CD4-positive, alpha-beta T cell treated with Interleukin-4 for 4 hours (primary cell): ENCODE measurements around the gene FSTL3.

Source experiments
- DNase-seq: peaks from one replicate; pipeline ENCODE4 v3.0.0-alpha.2; 2020

The FSTL3 gene

GRCh38 chr19:645912-646778 lies 30.0 kb upstream of the FSTL3 start:
- DNase-seq, result no peak

GRCh38 chr19:646779-647565 lies 29.2 kb upstream of the FSTL3 start:
- DNase-seq, result no peak

DNA sequence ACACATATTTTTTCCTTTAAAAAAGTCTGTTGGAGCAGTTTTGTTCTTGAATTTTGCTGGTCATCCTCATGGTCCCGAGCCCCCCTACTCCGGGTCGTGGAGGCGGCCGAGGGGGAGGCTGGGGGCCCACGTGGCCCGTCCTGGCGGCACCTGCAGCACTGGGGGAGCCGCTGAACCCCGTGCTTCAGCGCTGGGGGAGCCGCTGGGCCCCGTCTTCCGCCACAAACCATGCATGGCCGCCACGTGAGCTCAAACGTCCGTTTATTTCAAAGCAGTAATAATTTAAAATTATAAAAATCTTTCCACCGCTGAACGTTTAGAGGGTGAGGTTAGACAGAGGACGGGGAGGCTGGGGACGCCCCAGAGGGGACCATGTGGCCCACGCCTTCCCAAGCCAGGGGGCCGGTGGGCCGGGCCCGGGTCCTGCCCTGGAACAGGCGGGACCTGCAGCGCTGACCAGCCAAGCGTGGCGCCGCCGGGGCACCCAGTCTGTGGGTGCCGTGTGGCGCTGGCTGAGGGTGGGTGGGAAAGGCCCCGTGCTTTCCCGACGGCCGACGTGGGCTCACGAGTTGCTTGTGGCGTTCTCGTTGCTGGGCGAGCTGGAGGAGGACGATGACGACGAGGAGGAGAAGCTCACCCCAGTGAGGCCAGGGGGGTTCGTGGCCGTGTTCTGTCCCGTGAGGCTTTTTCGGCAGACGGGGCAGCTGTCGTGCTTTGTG lies 28.5 kb upstream of the FSTL3 start:
- DNase-seq, result no peak

DNA sequence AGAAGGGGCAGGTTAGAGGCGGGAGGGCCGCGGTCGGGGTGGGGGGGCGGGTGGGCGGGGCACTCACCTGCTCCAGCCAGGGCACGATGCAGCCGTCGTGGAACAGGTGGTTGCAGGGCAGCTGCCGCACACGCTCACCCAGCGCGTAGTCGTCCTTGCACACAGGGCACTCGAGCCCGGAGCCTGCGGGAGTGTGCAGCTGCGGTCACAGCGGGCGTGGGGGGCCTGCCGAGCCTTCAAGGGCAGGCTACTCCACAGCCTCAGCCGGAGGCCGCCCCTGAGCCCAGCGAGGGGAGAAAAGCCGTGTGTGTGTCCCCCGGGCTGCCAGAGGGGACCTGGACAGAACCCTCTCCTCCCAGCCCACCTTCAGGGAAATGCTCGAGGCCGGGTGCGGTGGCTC lies 27.9 kb upstream of the FSTL3 start:
- DNase-seq, result no peak

DNA sequence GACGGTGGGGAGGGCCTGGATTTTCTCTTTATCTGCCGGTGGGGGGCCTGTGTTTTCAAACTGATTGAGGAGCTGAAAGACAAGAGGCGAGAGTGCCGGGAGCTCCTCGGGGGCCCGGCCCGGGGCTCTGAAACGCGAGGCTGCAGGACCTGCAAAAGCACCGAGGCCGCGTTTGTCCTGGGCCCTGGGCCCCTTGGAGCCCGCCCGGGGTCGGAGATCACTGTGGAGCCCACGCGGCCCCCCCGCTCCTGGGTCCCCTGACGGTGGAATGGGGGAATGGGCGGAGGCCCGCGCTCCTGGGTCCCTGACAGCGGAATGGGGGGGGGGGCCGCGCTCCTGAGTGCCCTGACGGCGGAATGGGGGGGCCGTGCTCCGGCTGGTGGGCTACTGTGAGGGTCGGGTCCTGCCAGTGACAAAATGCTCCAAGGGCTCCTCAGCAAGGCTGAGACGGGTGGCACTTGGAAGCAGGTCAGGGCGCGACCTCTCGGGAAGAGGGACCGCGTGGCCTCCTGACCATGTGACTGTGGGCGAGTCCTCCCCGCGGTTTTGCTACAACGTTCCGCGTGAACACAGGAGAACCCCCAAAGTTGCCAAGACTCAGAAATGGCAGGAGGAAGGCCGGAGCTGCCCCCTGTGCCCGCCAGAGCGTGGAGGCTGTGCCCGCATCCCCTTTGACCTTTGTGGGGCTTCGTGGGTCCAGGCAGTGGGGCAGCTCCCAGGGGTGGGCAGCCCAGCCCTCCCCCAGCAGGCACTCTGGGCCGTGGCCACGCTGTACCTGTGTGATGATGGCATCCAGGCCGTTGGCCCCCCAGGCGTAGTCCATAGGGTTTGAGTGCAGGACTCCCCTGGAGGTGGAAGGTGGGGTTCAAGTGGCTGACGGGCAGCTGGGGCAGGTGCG lies 27.0 kb upstream of the FSTL3 start:
- no peak for DNase-seq

DNA sequence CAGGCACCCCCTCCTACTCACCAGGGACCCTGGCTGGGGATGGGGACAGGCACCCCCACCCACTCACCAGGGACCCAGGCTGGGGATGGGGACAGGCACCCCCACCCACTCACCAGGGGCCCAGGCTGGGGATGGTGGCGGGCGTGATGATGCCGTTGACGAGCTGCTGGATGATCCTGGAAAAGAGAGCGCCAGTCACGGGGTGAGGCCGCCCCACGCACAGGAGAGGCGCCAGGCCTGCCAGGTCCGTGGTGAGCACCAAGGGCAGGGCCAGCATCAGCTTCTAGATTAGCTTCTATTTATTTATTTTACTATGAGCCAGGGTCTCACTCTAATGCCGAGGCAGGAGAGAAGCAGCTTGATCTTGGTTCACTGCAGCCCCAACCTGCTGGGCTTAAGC lies 26.1 kb upstream of the FSTL3 start:
- no peak for DNase-seq

GRCh38 chr19:651114-651818 lies 24.9 kb upstream of the FSTL3 start:
- DNase-seq, result no peak

GRCh38 chr19:651991-652390 lies 24.2 kb upstream of the FSTL3 start:
- DNase-seq, result no peak

- no peak for DNase-seq
Observed at GRCh38 chr19:652467-653389, 23.5 kb upstream of the FSTL3 start.

DNA sequence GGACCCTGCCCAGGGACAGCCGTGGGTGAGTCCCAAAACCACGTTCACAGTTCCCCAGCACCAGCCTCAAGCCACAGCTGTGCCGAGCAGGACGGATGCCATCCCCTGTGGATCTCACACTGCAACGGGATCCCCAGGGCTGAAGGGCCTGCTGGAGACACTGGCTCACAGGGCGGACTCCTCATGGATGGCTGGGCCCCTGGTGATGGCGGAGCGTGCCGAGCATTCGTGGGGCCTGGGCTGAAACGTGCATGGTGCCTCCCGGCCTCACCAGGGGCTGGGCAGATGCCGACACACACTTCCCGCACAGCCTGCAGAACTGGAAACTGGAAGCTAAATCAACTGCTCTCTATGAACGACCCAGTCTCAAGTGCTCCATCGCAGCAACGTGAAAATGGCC lies 22.8 kb upstream of the FSTL3 start:
- no peak for DNase-seq

GRCh38 chr19:655691-656090 lies 20.5 kb upstream of the FSTL3 start:
- DNase-seq, result no peak

DNA sequence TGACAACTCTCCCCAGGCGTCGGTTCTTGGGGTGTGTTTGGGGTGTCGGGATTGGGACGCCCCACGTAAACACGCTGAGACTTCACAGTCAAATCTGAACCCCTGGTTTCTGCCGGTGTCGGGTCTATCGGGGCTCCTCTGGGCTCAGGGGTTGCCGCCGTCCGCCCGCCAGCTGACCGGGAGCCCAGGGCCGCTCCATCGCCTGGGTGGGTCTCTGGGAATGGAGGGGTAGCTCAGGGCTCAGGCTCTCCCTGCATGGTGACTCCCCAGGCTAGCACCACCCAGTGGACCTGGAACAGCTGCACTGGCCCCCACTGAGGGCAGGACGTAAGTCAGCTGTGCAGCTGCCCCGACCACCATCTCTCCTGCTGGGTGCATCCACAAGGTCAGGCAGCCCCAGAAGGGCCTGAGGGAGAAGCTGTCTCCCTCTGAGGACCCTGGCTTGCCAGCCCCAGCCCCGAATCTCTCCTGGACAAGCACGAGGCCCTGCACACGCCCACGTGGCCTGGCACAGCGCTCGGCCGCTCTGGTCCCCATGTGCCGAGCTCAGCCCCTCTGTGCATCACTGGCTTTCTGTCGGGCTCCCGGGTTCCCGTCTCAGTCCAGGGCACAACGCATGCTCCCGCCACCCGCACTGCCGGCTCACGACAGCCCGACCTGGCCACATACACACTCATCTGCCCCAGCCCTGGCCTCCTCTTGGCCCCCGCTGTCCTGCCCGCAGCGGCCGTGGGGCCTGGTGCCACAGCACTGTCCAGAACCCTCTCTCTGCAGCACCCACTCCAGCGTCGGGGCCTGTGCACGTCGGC lies 19.2 kb upstream of the FSTL3 start:
- no peak for DNase-seq

DNA sequence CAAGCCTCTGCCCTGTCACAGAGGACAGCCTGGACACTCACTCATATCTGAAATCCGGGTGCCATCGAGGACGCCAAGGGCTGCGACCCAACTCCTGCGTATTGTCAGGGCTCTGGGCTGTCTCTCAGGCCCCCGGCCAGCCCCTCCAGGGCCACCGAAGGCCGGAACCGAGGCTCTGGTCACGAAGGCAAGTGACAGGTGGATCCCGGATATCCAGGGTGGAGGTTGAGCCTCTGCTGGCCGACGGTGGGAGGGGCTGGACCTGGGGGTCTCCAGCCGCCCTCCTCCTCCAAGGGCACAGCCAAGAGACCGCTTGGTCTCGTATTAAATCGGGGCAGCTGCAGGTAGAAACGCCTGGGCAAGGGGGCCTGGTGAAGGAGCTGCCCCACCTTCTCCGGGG lies 18.6 kb upstream of the FSTL3 start:
- DNase-seq, result no peak

DNA sequence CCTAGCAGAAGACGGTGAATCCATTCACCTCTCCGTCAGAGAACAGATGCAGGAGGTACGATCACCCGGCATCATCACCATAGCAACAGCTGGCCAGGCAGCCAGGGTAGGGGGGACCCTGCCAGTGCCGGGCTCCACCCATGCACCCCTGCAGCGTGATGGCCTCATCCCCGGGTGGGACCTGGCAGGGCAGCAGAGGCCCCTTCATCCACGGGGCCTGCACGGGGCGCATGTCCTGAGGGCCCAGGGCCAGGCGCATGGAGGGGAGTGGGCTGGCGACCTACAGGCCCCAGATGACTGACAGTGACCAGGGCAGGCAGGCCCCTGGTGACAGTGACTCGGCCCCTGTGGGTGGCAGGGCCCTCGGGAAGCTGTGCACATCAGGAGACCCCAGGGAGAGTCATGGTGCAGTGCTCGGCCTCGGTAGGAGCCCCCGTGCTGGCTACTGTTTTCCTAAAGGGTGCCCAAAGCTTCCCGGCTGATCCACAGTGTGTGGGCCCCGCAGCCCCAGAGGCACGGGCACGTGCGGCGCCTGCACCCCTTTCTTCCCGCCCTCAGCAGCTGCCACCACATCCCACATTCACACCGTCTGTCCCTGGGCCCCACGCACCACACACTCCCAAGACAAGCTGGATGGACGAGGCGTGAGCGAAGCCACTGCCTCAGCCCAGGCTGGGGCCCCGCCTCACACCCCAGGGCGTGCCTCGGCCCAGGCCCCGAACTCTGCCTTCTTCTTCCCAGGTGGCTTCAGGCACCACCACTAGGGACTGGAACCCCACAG lies 17.9 kb upstream of the FSTL3 start:
- no peak for DNase-seq

- peak; percentile 76 for DNase-seq
Observed at GRCh38 chr19:658916-659839, 17.0 kb upstream of the FSTL3 start.

- no peak for DNase-seq
Observed at GRCh38 chr19:660793-661426, 15.3 kb upstream of the FSTL3 start.
